Measurements from ENCODE around the gene SLC39A1. TPM values are rescaled to one million over a fixed set of nuclear protein-coding genes. Genes with fewer than 3 reads are reported as not detected.

SLC39A1 gene
- total RNA-seq, 1 experiment from 2014 or later = 152 TPM

GRCh38 chr1:153937331-153937730, 26.0 kb downstream of the SLC39A1 start:
- Mint-ChIP-seq H3K9me3 (ENCODE audit: low read depth, unreplicated experiment) (no peaks in the 10 kb centered on the region), H3K4me1 (ENCODE audit: low read depth, unreplicated experiment) (no peaks in the 10 kb centered on the region), H3K36me3 (ENCODE audit: insufficient read depth, unreplicated experiment) (peaks cover 65% of the 10 kb centered on the region), H3K27me3 (ENCODE audit: unreplicated experiment) (no peaks in the 10 kb centered on the region), H3K27ac (ENCODE audit: unreplicated experiment) (no peak overlapping the region), H3K4me3 (ENCODE audit: low read depth, unreplicated experiment) (no peak overlapping the region)
- CTCF ChIA-PET = no interaction called here
- intact Hi-C loops (cut with micrococcal nuclease; ENCODE audit: unreplicated experiment) = no loop called here
- no TSS peak for BruUV-seq (replicated peaks)
- TF ChIP-seq, protein P1, sequence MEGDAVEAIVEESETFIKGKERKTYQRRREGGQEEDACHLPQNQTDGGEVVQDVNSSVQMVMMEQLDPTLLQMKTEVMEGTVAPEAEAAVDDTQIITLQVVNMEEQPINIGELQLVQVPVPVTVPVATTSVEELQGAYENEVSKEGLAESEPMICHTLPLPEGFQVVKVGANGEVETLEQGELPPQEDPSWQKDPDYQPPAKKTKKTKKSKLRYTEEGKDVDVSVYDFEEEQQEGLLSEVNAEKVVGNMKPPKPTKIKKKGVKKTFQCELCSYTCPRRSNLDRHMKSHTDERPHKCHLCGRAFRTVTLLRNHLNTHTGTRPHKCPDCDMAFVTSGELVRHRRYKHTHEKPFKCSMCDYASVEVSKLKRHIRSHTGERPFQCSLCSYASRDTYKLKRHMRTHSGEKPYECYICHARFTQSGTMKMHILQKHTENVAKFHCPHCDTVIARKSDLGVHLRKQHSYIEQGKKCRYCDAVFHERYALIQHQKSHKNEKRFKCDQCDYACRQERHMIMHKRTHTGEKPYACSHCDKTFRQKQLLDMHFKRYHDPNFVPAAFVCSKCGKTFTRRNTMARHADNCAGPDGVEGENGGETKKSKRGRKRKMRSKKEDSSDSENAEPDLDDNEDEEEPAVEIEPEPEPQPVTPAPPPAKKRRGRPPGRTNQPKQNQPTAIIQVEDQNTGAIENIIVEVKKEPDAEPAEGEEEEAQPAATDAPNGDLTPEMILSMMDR (IDR thresholded peaks at IDR 0.05; ENCODE audit: unreplicated experiment) = no peak
- no peak for DNase-seq

DNA sequence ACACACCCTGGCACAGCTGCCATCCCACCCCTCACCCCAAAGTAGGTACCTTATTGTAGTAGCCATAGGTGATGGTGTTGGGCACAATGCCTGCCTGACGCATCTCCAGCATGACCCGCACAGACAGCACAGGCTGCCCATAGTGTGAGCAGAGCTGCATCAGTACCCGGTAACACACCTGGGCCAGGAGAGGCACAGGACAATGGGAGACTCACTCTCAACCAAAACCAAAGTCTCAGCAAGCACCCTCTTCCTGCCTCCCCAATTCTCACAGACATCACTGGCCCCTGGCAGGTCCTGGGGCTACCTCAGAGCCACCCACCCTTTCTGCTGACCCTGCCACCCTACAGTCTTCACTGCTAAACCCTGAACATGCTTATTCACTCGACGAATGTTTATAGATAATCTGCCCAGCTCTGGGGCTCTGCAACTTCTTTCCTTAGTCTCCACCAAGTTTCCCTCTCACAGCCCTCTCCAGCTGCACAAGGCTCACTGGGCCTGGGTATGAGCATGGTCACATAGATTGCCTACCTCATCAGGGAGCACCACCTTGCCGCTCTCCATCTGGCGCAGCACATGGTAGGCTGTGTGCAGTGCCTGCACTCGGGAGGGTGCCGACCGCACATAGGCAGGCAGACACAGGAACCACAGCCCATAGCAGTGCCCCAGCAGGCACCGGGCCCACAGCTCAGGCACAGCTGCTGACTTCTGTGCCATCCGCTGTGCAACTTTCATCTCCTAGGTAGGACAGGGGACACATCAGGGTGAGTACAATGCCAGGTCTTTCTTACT, 27.1 kb downstream of the SLC39A1 start:
- BruUV-seq (replicated peaks) = no TSS peak
- CTCF ChIA-PET = no interaction called here
- intact Hi-C loops (cut with micrococcal nuclease; ENCODE audit: unreplicated experiment) = no loop called here

DNA sequence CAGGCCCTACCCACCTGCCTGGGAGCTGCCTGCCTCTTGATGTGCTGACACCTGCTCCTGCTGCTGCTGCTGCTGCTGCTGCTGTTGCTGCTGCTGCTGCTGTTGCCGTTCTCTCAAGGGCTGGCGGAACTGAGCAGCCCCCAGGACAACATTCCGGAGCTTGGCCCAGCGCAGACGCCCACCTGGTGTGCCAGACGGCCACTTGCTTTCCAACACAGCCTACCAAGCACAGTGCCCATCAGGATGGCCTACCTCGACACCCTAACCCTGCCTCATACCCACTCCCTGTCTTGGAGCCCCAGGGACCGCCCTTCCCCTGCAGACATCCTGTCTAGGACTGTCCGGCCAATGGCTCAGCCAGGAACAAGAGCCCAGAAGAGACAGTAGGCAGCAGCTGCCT, 28.6 kb downstream of the SLC39A1 start:
- no peak overlapping the region for H3K4me3 Mint-ChIP-seq (ENCODE audit: low read depth, unreplicated experiment)
- DNase-seq = no peak
- CTCF ChIA-PET = interaction anchor here (0.6 kb wide), 1 partner anchor 9 kb away, joined by 6 read pairs; no protein-coding TSS in a partner anchor
- H3K27ac Mint-ChIP-seq (ENCODE audit: unreplicated experiment) = no peak overlapping the region
- no TSS peak for BruUV-seq (replicated peaks)
- TF ChIP-seq, protein P1 (IDR thresholded peaks at IDR 0.05; ENCODE audit: unreplicated experiment) = no peak
- H3K4me1 Mint-ChIP-seq (ENCODE audit: low read depth, unreplicated experiment) = no peaks in the 10 kb centered on the region
- intact Hi-C loops (cut with micrococcal nuclease; ENCODE audit: unreplicated experiment) = no loop called here
- H3K27me3 Mint-ChIP-seq (ENCODE audit: unreplicated experiment) = no peaks in the 10 kb centered on the region
- H3K36me3 Mint-ChIP-seq (ENCODE audit: insufficient read depth, unreplicated experiment) = peaks cover 76% of the 10 kb centered on the region
- no peaks in the 10 kb centered on the region for H3K9me3 Mint-ChIP-seq (ENCODE audit: low read depth, unreplicated experiment)

More for the DNA sequence above, 27.1 kb downstream of the SLC39A1 start:
- Mint-ChIP-seq H3K9me3 (ENCODE audit: low read depth, unreplicated experiment) (no peaks in the 10 kb centered on the region), H3K4me3 (ENCODE audit: low read depth, unreplicated experiment) (no peak overlapping the region), H3K27me3 (ENCODE audit: unreplicated experiment) (no peaks in the 10 kb centered on the region), H3K4me1 (ENCODE audit: low read depth, unreplicated experiment) (no peaks in the 10 kb centered on the region), H3K36me3 (ENCODE audit: insufficient read depth, unreplicated experiment) (peaks cover 72% of the 10 kb centered on the region), H3K27ac (ENCODE audit: unreplicated experiment) (no peak overlapping the region)
- no peak for DNase-seq
- TF ChIP-seq, protein P1 (IDR thresholded peaks at IDR 0.05; ENCODE audit: unreplicated experiment) = no peak

DNA sequence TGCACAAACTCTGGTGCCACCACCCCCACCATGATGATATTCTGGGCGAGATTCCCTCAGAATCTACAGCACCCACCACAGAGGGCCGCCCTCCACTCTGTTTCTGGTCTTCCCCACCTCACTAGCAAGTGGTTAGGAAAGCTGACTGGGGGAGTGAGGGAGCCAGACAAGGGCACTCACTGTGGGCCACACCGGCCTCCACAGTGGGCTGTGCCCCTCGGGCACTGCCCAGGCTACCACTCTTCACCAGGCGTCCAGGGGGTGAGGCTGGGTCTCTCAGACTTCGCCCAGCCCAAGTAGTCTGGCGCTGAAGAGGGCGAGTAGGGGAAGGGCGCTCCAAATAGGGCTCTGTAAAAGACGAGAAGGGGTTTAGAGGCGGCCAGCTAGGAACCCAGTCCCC, 29.4 kb downstream of the SLC39A1 start:
- H3K27ac Mint-ChIP-seq (ENCODE audit: unreplicated experiment) = no peak overlapping the region
- no peaks in the 10 kb centered on the region for H3K27me3 Mint-ChIP-seq (ENCODE audit: unreplicated experiment)
- CTCF ChIA-PET = no interaction called here
- intact Hi-C loops (cut with micrococcal nuclease; ENCODE audit: unreplicated experiment) = no loop called here
- H3K4me1 Mint-ChIP-seq (ENCODE audit: low read depth, unreplicated experiment) = no peaks in the 10 kb centered on the region
- no TSS peak for BruUV-seq (replicated peaks)
- H3K4me3 Mint-ChIP-seq (ENCODE audit: low read depth, unreplicated experiment) = no peak overlapping the region
- no peaks in the 10 kb centered on the region for H3K9me3 Mint-ChIP-seq (ENCODE audit: low read depth, unreplicated experiment)
- TF ChIP-seq, protein P1 (IDR thresholded peaks at IDR 0.05; ENCODE audit: unreplicated experiment) = no peak
- no peak for DNase-seq
- H3K36me3 Mint-ChIP-seq (ENCODE audit: insufficient read depth, unreplicated experiment) = peaks cover 69% of the 10 kb centered on the region

Measured in Calu3 (cell line).